CD14-positive monocyte (primary cell): ENCODE measurements around the gene MATN4. TPM values are rescaled to one million over a fixed set of nuclear protein-coding genes. Genes with fewer than 3 reads are reported as not detected.

ENCODE experiments used
- DNase-seq, 3 donors: peaks; one replicate each; pipeline ENCODE4 v3.0.0-alpha.2; 2011 to 2022
- H2AFZ ChIP-seq: 2 replicates; pipeline ENCODE4 v1.6.0; 2012; ENCODE audit warnings: mild to moderate bottlenecking, low read depth, low read length, inconsistent platforms; ENCODE audit not compliant: insufficient read depth, poor library complexity, severe bottlenecking
- H3K27ac ChIP-seq, 2 donors: 1 replicate in 1 of 2; 2 replicates in 1 of 2; pipeline ENCODE4 v1.5.1; 2012 to 2013; ENCODE audit warnings: low read length in 2 of 2, control low read depth in 1 of 2, inconsistent platforms in 1 of 2, low read depth in 1 of 2, mild to moderate bottlenecking in 1 of 2
- H3K27me3 ChIP-seq, 2 donors: one replicate each; pipeline versions ENCODE4 v1.6.0 to v1.6.1; 2011 to 2013; ENCODE audit warnings: low read length in 2 of 2; ENCODE audit not compliant: control insufficient read depth in 2 of 2, insufficient read depth in 2 of 2
- H3K36me3 ChIP-seq, 2 donors: replicated peaks in 1 of 2; 1 replicate in 1 of 2; 2 replicates in 1 of 2; pipeline versions ENCODE4 v1.5.1 to v1.6.1; 2012 to 2013; ENCODE audit warnings: low read length in 2 of 2, control low read depth in 1 of 2, inconsistent platforms in 1 of 2, mild to moderate bottlenecking in 1 of 2; ENCODE audit not compliant: insufficient read depth in 2 of 2, control insufficient read depth in 1 of 2
- H3K4me1 ChIP-seq, 2 donors: 1 replicate in 1 of 2; 2 replicates in 1 of 2; pipeline versions ENCODE4 v1.5.1 to v1.6.1; 2012 to 2013; ENCODE audit warnings: low read length in 2 of 2, control low read depth in 1 of 2, inconsistent platforms in 1 of 2, mild to moderate bottlenecking in 1 of 2, moderate library complexity in 1 of 2; ENCODE audit not compliant: insufficient read depth in 2 of 2, control insufficient read depth in 1 of 2
- H3K4me2 ChIP-seq: replicated peaks from 2 replicates; pipeline ENCODE3; 2012; ENCODE audit warnings: low read length, moderate library complexity, mild to moderate bottlenecking; ENCODE audit not compliant: poor library complexity, severe bottlenecking; ENCODE audit errors: extremely low read depth
- H3K4me3 ChIP-seq, 3 experiments: fragments of 200-600 bp in 1 of 3; sonication (generic) in 1 of 3; replicated peaks in 1 of 3; 1 replicate in 2 of 3; 2 replicates in 1 of 3; pipeline ENCODE4 v1.5.1; 2011 to 2013; ENCODE audit warnings: low read length in 3 of 3, mild to moderate bottlenecking in 3 of 3, control low read depth in 2 of 3, low read depth in 2 of 3, inconsistent platforms in 1 of 3, moderate library complexity in 1 of 3
- H3K79me2 ChIP-seq: 2 replicates; pipeline ENCODE4 v1.6.0; 2012; ENCODE audit warnings: mild to moderate bottlenecking, control low read depth, inconsistent platforms, low read length, moderate library complexity; ENCODE audit not compliant: insufficient read depth
- H3K9ac ChIP-seq: 2 replicates; pipeline ENCODE4 v1.6.0; 2017; ENCODE audit warnings: low read length, mild to moderate bottlenecking; ENCODE audit not compliant: insufficient read depth, poor library complexity, severe bottlenecking
- H3K9me3 ChIP-seq, 2 donors: replicated peaks in 1 of 2; 1 replicate in 1 of 2; 2 replicates in 1 of 2; pipeline versions ENCODE4 v1.5.1 to v1.6.1; 2012 to 2013; ENCODE audit warnings: low read length in 2 of 2, control low read depth in 1 of 2; ENCODE audit not compliant: control insufficient read depth in 1 of 2, insufficient read depth in 1 of 2
- H4K20me1 ChIP-seq: 2 replicates; pipeline ENCODE4 v1.6.0; 2012; ENCODE audit warnings: mild to moderate bottlenecking, low read length, control low read depth, moderate library complexity; ENCODE audit not compliant: insufficient read depth
- H3K27ac Mint-ChIP-seq, 7 donors: one replicate each; pipeline ENCODE4 v1.8.0; 2020; ENCODE audit warnings: mild to moderate bottlenecking in 7 of 7, mixed read lengths in 7 of 7, moderate library complexity in 6 of 7, inconsistent platforms in 2 of 7
- H3K27me3 Mint-ChIP-seq, 3 donors: one replicate each; pipeline ENCODE4 v1.8.0; 2021 to 2022; ENCODE audit warnings: low read depth in 3 of 3, mild to moderate bottlenecking in 3 of 3, mixed read lengths in 3 of 3, moderate library complexity in 3 of 3, inconsistent platforms in 1 of 3
- H3K36me3 Mint-ChIP-seq, 2 donors: one replicate each; pipeline ENCODE4 v1.8.0; 2020; ENCODE audit warnings: mixed read lengths in 2 of 2, inconsistent platforms in 1 of 2, mild to moderate bottlenecking in 1 of 2
- H3K4me1 Mint-ChIP-seq: one replicate; pipeline ENCODE4 v1.8.0; 2020; ENCODE audit warnings: mild to moderate bottlenecking, mixed read lengths
- H3K4me3 Mint-ChIP-seq, 2 donors: one replicate each; pipeline ENCODE4 v1.8.0; 2020; ENCODE audit warnings: mild to moderate bottlenecking in 2 of 2, mixed read lengths in 2 of 2, moderate library complexity in 1 of 2
- H3K9me3 Mint-ChIP-seq, 7 donors: one replicate each; pipeline ENCODE4 v1.8.0; 2020 to 2022; ENCODE audit warnings: mixed read lengths in 7 of 7, mild to moderate bottlenecking in 6 of 7, moderate library complexity in 6 of 7, inconsistent platforms in 2 of 7
- CTCF ChIP-seq: fragments of 200-600 bp; IDR thresholded peaks from one replicate; pipeline ENCODE4 v1.8.0; 2022; ENCODE audit warnings: antibody characterized with exemption, mild to moderate bottlenecking
- WGBS: methylation state at CpG from one replicate; pipeline ENCODE4 v1.1.5; 2013; ENCODE audit warnings: missing lambda C conversion rate; ENCODE audit not compliant: insufficient coverage; 5-methylcytosine and 5-hydroxymethylcytosine counted together
- intact Hi-C, 2 donors: fragments of 100-400 bp; cut with micrococcal nuclease; formaldehyde crosslinking; loops; one replicate each; pipeline versions ENCODE4 v1.15.0 to v1.15.1; 2023
- polyA plus RNA-seq, 3 donors: library from polyadenylated mRNA; depleted of rRNA in 1 of 3; unstranded in 2 of 3; stranded (reverse) in 1 of 3; fragments of 300-500 nt in 2 of 3; fragments of >200 nt in 1 of 3; fragmentation: Illumina TruSeq in 2 of 3; gene quantifications; 1 replicate in 2 of 3; 2 replicates in 1 of 3; pipeline ENCODE4 v1.2.3, GENCODE V29; 2012 to 2021

MATN4 gene
- polyA plus RNA-seq, 3 donors = not detected

- Mint-ChIP-seq H3K4me3 (peak overlapping the region in 1 of 2 donors; percentile 44), H3K9me3 (peaks cover 0 to 4% (median 2%) of the 10 kb centered on the region in 7 donors)
- intact Hi-C loops = loop anchor here (2.0 to 5.0 kb wide), 3 partner anchors 119 to 453 kb away; no protein-coding TSS in a partner anchor
These were observed 9.7 kb upstream of the MATN4 start for GRCh38 chr20:45317826-45318225.

More at GRCh38 chr20:45317826-45318225, 9.7 kb upstream of the MATN4 start:
- H3K79me2 ChIP-seq = no peaks in the 10 kb centered on the region
- H3K4me2 ChIP-seq = no peak overlapping the region
- H3K27ac Mint-ChIP-seq = no peak overlapping the region
- H3K27ac ChIP-seq = no peak overlapping the region
- no peak overlapping the region for H3K9ac ChIP-seq
- H3K36me3 ChIP-seq = no peaks in the 10 kb centered on the region
- H3K4me1 Mint-ChIP-seq = peaks cover 24% of the 10 kb centered on the region
- peaks cover 20 to 21% of the 10 kb centered on the region in 2 donors for H3K4me1 ChIP-seq
- no peak for DNase-seq
- H3K27me3 ChIP-seq = peaks cover 2 to 26% of the 10 kb centered on the region in 2 donors
- H3K9me3 ChIP-seq = no peaks in the 10 kb centered on the region
- H3K4me3 ChIP-seq = no peak overlapping the region
- TF ChIP-seq CTCF = no peak
- WGBS = 90% methylated on average over 2 of the region's 3 CpGs
- H2AFZ ChIP-seq = no peak overlapping the region
- no peaks in the 10 kb centered on the region for H4K20me1 ChIP-seq
- H3K27me3 Mint-ChIP-seq = peaks cover 33 to 42% (median 39%) of the 10 kb centered on the region in 3 donors
- H3K36me3 Mint-ChIP-seq = no peaks in the 10 kb centered on the region
